ENCODE data around the gene AKAP14. TPM values are rescaled to one million over a fixed set of nuclear protein-coding genes. Genes with fewer than 3 reads are reported as not detected.
"Not testable (repeated sequence)": the region's sequence is repeated elsewhere in the genome, so short reads cannot be mapped to it uniquely, and the experiment has no call there.

Gene AKAP14
- total RNA-seq, 4 donors from 2014 or later, result not detected

DNA sequence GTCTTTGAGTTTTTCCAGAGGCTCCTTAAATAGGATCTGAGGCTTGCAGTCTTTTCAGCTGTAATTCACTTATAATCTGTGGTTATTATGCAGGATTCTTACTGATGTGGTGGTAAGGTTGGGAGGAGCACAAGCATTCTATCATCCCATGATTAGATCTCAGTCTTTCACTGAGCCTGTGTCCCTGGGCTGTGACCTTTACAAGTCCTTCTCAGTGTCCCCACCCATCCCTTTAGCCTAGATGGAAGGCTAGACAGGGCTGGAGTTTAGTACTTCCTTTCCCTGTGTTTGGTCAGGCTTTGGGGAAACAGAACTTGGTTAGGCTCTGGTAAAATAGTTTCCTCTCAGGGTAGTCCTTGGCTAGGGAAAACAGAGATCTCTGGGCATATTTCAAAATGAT lies 64.9 kb downstream of the AKAP14 start:
- TF ChIP-seq EP300 (IDR thresholded peaks at IDR 0.05) (no peak), POLR2A (IDR thresholded peaks at IDR 0.05) (no peak)
- TF ChIP-seq, protein P1, sequence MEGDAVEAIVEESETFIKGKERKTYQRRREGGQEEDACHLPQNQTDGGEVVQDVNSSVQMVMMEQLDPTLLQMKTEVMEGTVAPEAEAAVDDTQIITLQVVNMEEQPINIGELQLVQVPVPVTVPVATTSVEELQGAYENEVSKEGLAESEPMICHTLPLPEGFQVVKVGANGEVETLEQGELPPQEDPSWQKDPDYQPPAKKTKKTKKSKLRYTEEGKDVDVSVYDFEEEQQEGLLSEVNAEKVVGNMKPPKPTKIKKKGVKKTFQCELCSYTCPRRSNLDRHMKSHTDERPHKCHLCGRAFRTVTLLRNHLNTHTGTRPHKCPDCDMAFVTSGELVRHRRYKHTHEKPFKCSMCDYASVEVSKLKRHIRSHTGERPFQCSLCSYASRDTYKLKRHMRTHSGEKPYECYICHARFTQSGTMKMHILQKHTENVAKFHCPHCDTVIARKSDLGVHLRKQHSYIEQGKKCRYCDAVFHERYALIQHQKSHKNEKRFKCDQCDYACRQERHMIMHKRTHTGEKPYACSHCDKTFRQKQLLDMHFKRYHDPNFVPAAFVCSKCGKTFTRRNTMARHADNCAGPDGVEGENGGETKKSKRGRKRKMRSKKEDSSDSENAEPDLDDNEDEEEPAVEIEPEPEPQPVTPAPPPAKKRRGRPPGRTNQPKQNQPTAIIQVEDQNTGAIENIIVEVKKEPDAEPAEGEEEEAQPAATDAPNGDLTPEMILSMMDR (IDR thresholded peaks at IDR 0.05), result no peak
- Histone ChIP-seq H3K27ac (no peak overlapping the region), H3K27me3 (no peaks in the 10 kb centered on the region), H3K4me3 (no peak overlapping the region), H3K36me3 (no peaks in the 10 kb centered on the region), H3K4me1 (no peaks in the 10 kb centered on the region), H3K9me3 (no peaks in the 10 kb centered on the region)
- DNase-seq (ENCODE audit: low spot score in 2 of 2), result no peak

DNA sequence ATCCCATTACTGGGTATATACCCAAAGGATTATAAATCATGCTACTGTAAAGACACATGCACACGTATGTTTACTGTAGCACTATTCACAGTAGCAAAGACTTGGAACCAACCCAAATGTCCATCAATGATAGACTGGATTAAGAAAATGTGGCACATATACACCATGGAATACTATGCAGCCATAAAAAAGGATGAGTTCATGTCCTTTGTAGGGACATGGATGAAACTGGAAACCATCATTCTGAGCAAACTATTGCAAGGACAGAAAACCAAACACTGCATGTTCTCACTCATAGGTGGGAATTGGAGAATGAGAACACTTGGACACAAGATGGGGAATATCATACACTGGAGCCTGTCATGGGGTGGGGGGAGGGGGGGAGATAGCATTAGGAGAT lies 71.1 kb downstream of the AKAP14 start:
- not testable (repeated sequence) for H3K27ac ChIP-seq; H3K36me3 ChIP-seq; H3K9me3 ChIP-seq; H3K4me1 ChIP-seq; H3K4me3 ChIP-seq; DNase-seq (ENCODE audit: low spot score in 2 of 2); H3K27me3 ChIP-seq
- WGBS, 2 donors, result 89 to 100% methylated on average over 1 of the region's 1 CpG

Other genes with a start within 250 kb of the AKAP14 start
- gene SEPTIN6, start 202.7 kb upstream of the AKAP14 start, total RNA-seq, result 10 to 100 TPM; 18.8 to 35.8 (median 29.7) TPM
- gene SOWAHD, start 137.3 kb upstream of the AKAP14 start, total RNA-seq, result 1 to 10 TPM in 1 of 4 donors, not detected in 3; 1.1 TPM
- gene RPL39, start 104.3 kb upstream of the AKAP14 start, total RNA-seq, result 1,000 to 10,000 TPM; 2,139 to 3,555 (median 3,085) TPM
- 1 to 10 TPM; 6.3 to 7.0 (median 6.6) TPM for gene UPF3B, start 42.9 kb upstream of the AKAP14 start, total RNA-seq
- gene RNF113A, start 24.2 kb upstream of the AKAP14 start, total RNA-seq, result 10 to 100 TPM in 2 of 4 donors, 1 to 10 TPM in 2; 7.7 to 14.3 (median 10.9) TPM
- 10 to 100 TPM; 36.3 to 50.9 (median 42.7) TPM for gene NDUFA1, start 24.1 kb upstream of the AKAP14 start, total RNA-seq
- 10 to 100 TPM in 2 of 4 donors, 1 to 10 TPM in 2; 5.2 to 11.4 (median 9.7) TPM for gene NKAP, start 47.9 kb downstream of the AKAP14 start, total RNA-seq
- not detected for gene RHOXF2B, start 181.8 kb downstream of the AKAP14 start, total RNA-seq
- not detected for gene RHOXF1, start 220.0 kb downstream of the AKAP14 start, total RNA-seq